ENCODE data around the gene MADCAM1. TPM values are rescaled to one million over a fixed set of nuclear protein-coding genes. Genes with fewer than 3 reads are reported as not detected.
A peak's percentile ranks its signal among the peaks of the same experiment; 100 is the strongest.

The MADCAM1 gene
- total and polyA plus RNA-seq, 2 donors (not counting 1 experiment from before 2014, with no cell fraction given) = 0.70 to 2.5 TPM

DNA sequence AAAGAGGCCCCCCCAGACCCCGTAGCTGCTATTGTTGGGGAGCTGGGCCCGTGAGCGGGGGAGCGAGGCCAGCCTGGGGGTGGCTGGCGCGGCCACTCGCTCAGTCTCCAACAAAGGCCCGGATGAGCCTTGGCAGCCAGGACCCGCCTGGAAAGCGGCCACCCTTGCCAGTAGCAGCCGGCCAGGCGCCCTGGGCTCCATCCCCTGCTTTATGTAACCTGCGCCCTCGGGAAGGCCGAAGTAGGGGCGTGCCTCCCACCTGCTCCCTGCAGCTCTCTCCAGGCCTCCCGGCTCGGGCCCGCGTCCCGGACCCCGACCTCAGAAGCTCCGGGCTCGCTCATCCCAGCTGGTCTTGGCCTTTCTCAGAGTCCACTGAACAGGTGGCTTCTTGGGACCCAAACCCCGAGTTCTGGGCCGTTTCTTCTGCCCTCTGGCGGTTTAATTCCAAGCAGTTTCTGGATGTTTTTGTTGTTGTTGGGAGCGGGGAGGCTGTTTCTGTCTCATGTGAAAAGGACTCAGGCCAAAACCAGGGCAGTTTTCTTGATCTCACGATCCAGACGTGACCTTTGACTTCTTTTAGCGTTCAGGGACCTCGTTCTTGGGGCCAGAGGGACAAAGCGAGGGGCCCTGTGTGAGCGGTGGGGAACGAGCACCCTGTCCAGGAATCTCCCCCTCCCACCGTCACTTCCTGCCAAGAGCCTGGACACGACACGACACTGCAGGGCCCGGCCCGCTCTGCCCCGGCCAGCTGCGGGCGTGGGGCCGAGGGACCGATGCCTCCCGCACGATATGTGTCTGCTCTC, 36.5 kb downstream of the MADCAM1 start:
- peak overlapping the region; percentile 31 to 92 (median 75) for H3K4me3 ChIP-seq (ENCODE audit: control extremely low read depth in 1 of 5, extremely low read depth in 1 of 5, insufficient read depth in 1 of 5, low read depth in 2 of 5, low read length in 4 of 5)
- peak overlapping the region; percentile 69 for H2AFZ ChIP-seq (ENCODE audit: insufficient read depth, low read depth, low read length, poor library complexity, severe bottlenecking)

More for the DNA sequence above, 36.5 kb downstream of the MADCAM1 start:
- H3K4me1 ChIP-seq (ENCODE audit: control insufficient read depth in 2 of 2, insufficient read depth in 2 of 2, low read length in 2 of 2) = peaks cover 12 to 25% of the 10 kb centered on the region in 2 donors
- CTCF ChIA-PET = interaction anchor here (0.5 to 3.8 kb wide), 3 partner anchors 22 to 1623 kb away, joined by 3 to 24 read pairs (median 8); no protein-coding TSS in a partner anchor
- 3% methylated on average over 47 of the region's 47 CpGs for whole genome bisulfite sequencing (ENCODE audit: insufficient coverage)
- peak overlapping the region; percentile 79 for H3K4me3 Mint-ChIP-seq
- peak overlapping the region in 1 of 2 donors; percentile 63 for H3K27ac ChIP-seq (ENCODE audit: low read length in 2 of 2)
- ATAC-seq (ENCODE audit: low read depth) = no peak
- POLR2A ChIA-PET = interaction anchor here (0.6 to 2.0 kb wide), 3 partner anchors 22 to 52 kb away, joined by 3 to 5 read pairs (median 5); no protein-coding TSS in a partner anchor
- peaks cover 0 to 8% (median 0%) of the 10 kb centered on the region in 3 donors for H3K9me3 ChIP-seq (ENCODE audit: control extremely low read depth in 1 of 3, control insufficient read depth in 2 of 3, insufficient read depth in 1 of 3, low read length in 2 of 3)
- TF ChIP-seq, protein P1, sequence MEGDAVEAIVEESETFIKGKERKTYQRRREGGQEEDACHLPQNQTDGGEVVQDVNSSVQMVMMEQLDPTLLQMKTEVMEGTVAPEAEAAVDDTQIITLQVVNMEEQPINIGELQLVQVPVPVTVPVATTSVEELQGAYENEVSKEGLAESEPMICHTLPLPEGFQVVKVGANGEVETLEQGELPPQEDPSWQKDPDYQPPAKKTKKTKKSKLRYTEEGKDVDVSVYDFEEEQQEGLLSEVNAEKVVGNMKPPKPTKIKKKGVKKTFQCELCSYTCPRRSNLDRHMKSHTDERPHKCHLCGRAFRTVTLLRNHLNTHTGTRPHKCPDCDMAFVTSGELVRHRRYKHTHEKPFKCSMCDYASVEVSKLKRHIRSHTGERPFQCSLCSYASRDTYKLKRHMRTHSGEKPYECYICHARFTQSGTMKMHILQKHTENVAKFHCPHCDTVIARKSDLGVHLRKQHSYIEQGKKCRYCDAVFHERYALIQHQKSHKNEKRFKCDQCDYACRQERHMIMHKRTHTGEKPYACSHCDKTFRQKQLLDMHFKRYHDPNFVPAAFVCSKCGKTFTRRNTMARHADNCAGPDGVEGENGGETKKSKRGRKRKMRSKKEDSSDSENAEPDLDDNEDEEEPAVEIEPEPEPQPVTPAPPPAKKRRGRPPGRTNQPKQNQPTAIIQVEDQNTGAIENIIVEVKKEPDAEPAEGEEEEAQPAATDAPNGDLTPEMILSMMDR (IDR thresholded peaks at IDR 0.05) = peak; percentile 57
- TF ChIP-seq EZH2 (IDR thresholded peaks at IDR 0.05; ENCODE audit: borderline replicate concordance, insufficient read depth, low read depth, low read length, poor library complexity, severe bottlenecking) = no peak
- no peaks in the 10 kb centered on the region for H3K9me3 Mint-ChIP-seq (ENCODE audit: insufficient read depth)
- H3K36me3 ChIP-seq (replicated peaks in 1 of 2; ENCODE audit: control extremely low read depth in 1 of 2, control insufficient read depth in 1 of 2, extremely low read depth in 1 of 2, insufficient read depth in 2 of 2, low read length in 1 of 2) = peaks cover 0 to 16% of the 10 kb centered on the region in 2 experiments
- peaks cover 3% of the 10 kb centered on the region for H3K27me3 Mint-ChIP-seq
- H4K20me1 ChIP-seq (ENCODE audit: control insufficient read depth, insufficient read depth, low read length, poor library complexity, severe bottlenecking) = peaks cover 49% of the 10 kb centered on the region
- H3K9ac ChIP-seq (ENCODE audit: low read length) = peak overlapping the region; percentile 80
- H3K27ac Mint-ChIP-seq = peak overlapping the region; percentile 47
- H3K4me1 Mint-ChIP-seq = peaks cover 13% of the 10 kb centered on the region
- H3K79me2 ChIP-seq (ENCODE audit: control insufficient read depth, insufficient read depth, low read length) = peaks cover 47% of the 10 kb centered on the region
- peak overlapping the region; percentile 100 for H3K4me2 ChIP-seq (replicated peaks; ENCODE audit: low read depth, low read length, poor library complexity, severe bottlenecking)
- intact Hi-C loops (cut with micrococcal nuclease) = no loop called here
- no peaks in the 10 kb centered on the region for H3K27me3 ChIP-seq (replicated peaks in 1 of 4; ENCODE audit: control extremely low read depth in 1 of 4, control insufficient read depth in 3 of 4, insufficient read depth in 4 of 4, low read length in 3 of 4)
- peak; percentile 68 for DNase-seq

Measured in B cell (primary cell).